Measurements from ENCODE around the gene ZNF208. TPM values are rescaled to one million over a fixed set of nuclear protein-coding genes. Genes with fewer than 3 reads are reported as not detected.

ZNF208 gene
- total RNA-seq, 1 experiment from 2014 or later = not detected

- ChIA-PET POLR2A (ENCODE audit: unreplicated experiment) (no interaction called here), CTCF (no interaction called here)
- TF ChIP-seq CTCF (conservative IDR thresholded peaks at IDR 0.05) (no peak), EZH2 (IDR thresholded peaks at IDR 0.05; ENCODE audit: low read depth) (no peak)
- no peaks in the 10 kb centered on the region for H3K27me3 ChIP-seq (ENCODE audit: insufficient read depth, low read depth)
- 0 out of 2 replicates have a peak, but pooled peaks cover 3% of the 10 kb centered on the region for H3K9me3 ChIP-seq (ENCODE audit: insufficient read depth, low read depth)
- no peaks in the 10 kb centered on the region for H3K79me2 ChIP-seq (ENCODE audit: low read depth)
- no peak overlapping the region for H3K27ac ChIP-seq
- no peak overlapping the region for H2AFZ ChIP-seq
- DNase-seq = no peak
- intact Hi-C loops (cut with micrococcal nuclease; ENCODE audit: unreplicated experiment) = no loop called here
- H3K4me1 ChIP-seq (replicated peaks; ENCODE audit: insufficient read depth) = no peaks in the 10 kb centered on the region
- no peaks in the 10 kb centered on the region for H3F3A ChIP-seq (ENCODE audit: insufficient read depth, low read depth)
- no peaks in the 10 kb centered on the region for H3K36me3 ChIP-seq (ENCODE audit: low read depth)
- no peak overlapping the region for H3K4me3 ChIP-seq
- BruUV-seq (replicated peaks) = no TSS peak
- no peak overlapping the region for H3K4me2 ChIP-seq
- no peaks in the 10 kb centered on the region for H4K20me1 ChIP-seq (ENCODE audit: insufficient read depth)
- no peaks in the 10 kb centered on the region for H3K9me2 ChIP-seq (ENCODE audit: insufficient read depth)
Measured at GRCh38 chr19:21907516-21907915, 103.2 kb downstream of the ZNF208 start.

- Histone ChIP-seq H3K27me3 (ENCODE audit: insufficient read depth, low read depth) (no peaks in the 10 kb centered on the region), H2AFZ (no peak overlapping the region), H4K20me1 (ENCODE audit: insufficient read depth) (no peaks in the 10 kb centered on the region), H3K27ac (no peak overlapping the region), H3K9me2 (ENCODE audit: insufficient read depth) (no peaks in the 10 kb centered on the region), H3K4me1 (replicated peaks; ENCODE audit: insufficient read depth) (no peaks in the 10 kb centered on the region), H3F3A (ENCODE audit: insufficient read depth, low read depth) (0 out of 2 replicates have a peak, but pooled peaks cover 4% of the 10 kb centered on the region), H3K36me3 (ENCODE audit: low read depth) (no peaks in the 10 kb centered on the region), H3K4me3 (no peak overlapping the region), H3K4me2 (no peak overlapping the region), H3K9me3 (ENCODE audit: insufficient read depth, low read depth) (peaks cover 7% of the 10 kb centered on the region; the same call in 1 of the 2 replicates), H3K79me2 (ENCODE audit: low read depth) (no peaks in the 10 kb centered on the region)
- no TSS peak for BruUV-seq (replicated peaks)
- intact Hi-C loops (cut with micrococcal nuclease; ENCODE audit: unreplicated experiment) = no loop called here
- TF ChIP-seq EZH2 (IDR thresholded peaks at IDR 0.05; ENCODE audit: low read depth) (no peak), CTCF (conservative IDR thresholded peaks at IDR 0.05) (no peak)
- DNase-seq = no peak
- POLR2A ChIA-PET (ENCODE audit: unreplicated experiment) = no interaction called here
- CTCF ChIA-PET = no interaction called here
Measured at GRCh38 chr19:21902571-21902970, 108.2 kb downstream of the ZNF208 start.

GRCh38 chr19:21901861-21902260 is 108.9 kb downstream of the ZNF208 start:
- no peak for TF ChIP-seq CTCF (conservative IDR thresholded peaks at IDR 0.05)
- no peak for TF ChIP-seq EZH2 (IDR thresholded peaks at IDR 0.05; ENCODE audit: low read depth)
- Histone ChIP-seq H4K20me1 (ENCODE audit: insufficient read depth) (no peaks in the 10 kb centered on the region), H3K27ac (no peak overlapping the region), H3K4me3 (no peak overlapping the region), H3K27me3 (ENCODE audit: insufficient read depth, low read depth) (no peaks in the 10 kb centered on the region), H2AFZ (no peak overlapping the region), H3K4me1 (replicated peaks; ENCODE audit: insufficient read depth) (no peaks in the 10 kb centered on the region), H3K79me2 (ENCODE audit: low read depth) (no peaks in the 10 kb centered on the region), H3K9me3 (ENCODE audit: insufficient read depth, low read depth) (peaks cover 9% of the 10 kb centered on the region; the same call in 1 of the 2 replicates), H3K9me2 (ENCODE audit: insufficient read depth) (no peaks in the 10 kb centered on the region), H3K36me3 (ENCODE audit: low read depth) (no peaks in the 10 kb centered on the region), H3F3A (ENCODE audit: insufficient read depth, low read depth) (0 out of 2 replicates have a peak, but pooled peaks cover 4% of the 10 kb centered on the region), H3K4me2 (no peak overlapping the region)
- BruUV-seq (replicated peaks) = no TSS peak
- intact Hi-C loops (cut with micrococcal nuclease; ENCODE audit: unreplicated experiment) = no loop called here
- CTCF ChIA-PET = no interaction called here
- POLR2A ChIA-PET (ENCODE audit: unreplicated experiment) = no interaction called here
- no peak for DNase-seq

All from PC-9 (cell line).